ENCODE data around the gene THBS4. TPM values are rescaled to one million over a fixed set of nuclear protein-coding genes. Genes with fewer than 3 reads are reported as not detected.

THBS4 gene
- polyA plus RNA-seq, 3 donors, result 0.03 TPM; not detected in 2

GRCh38 chr5:80116465-80116864, 81.3 kb downstream of the THBS4 start:
- H3K27ac Mint-ChIP-seq, result peak overlapping the region in 1 of 7 donors; percentile 64
- no peak for TF ChIP-seq CTCF (IDR thresholded peaks at IDR 0.05)
- H3K9me3 Mint-ChIP-seq, result peaks cover 9 to 27% (median 22%) of the 10 kb centered on the region in 7 donors
- Histone ChIP-seq H3K79me2 (ENCODE audit: insufficient read depth, low read length) (no peaks in the 10 kb centered on the region), H3K27ac (ENCODE audit: low read depth in 1 of 2, low read length in 2 of 2) (no peak overlapping the region), H3K9me3 (replicated peaks in 1 of 2; ENCODE audit: control insufficient read depth in 1 of 2, insufficient read depth in 1 of 2, low read length in 2 of 2) (peaks cover 0 to 15% of the 10 kb centered on the region in 2 donors), H2AFZ (ENCODE audit: insufficient read depth, low read depth, low read length, poor library complexity, severe bottlenecking) (no peak overlapping the region), H3K36me3 (replicated peaks in 1 of 2; ENCODE audit: control insufficient read depth in 1 of 2, insufficient read depth in 2 of 2, low read length in 2 of 2) (no peaks in the 10 kb centered on the region), H3K9ac (ENCODE audit: insufficient read depth, low read length, poor library complexity, severe bottlenecking) (no peak overlapping the region), H3K4me1 (ENCODE audit: control insufficient read depth in 1 of 2, insufficient read depth in 2 of 2, low read length in 2 of 2) (peaks cover 0 to 6% of the 10 kb centered on the region in 2 donors), H4K20me1 (ENCODE audit: insufficient read depth, low read length) (no peaks in the 10 kb centered on the region), H3K4me3 (replicated peaks in 1 of 3; ENCODE audit: low read depth in 2 of 3, low read length in 3 of 3) (no peak overlapping the region), H3K27me3 (ENCODE audit: control insufficient read depth in 2 of 2, insufficient read depth in 2 of 2, low read length in 2 of 2) (no peaks in the 10 kb centered on the region), H3K4me2 (replicated peaks; ENCODE audit: extremely low read depth, low read length, poor library complexity, severe bottlenecking) (no peak overlapping the region)
- intact Hi-C loops (cut with micrococcal nuclease), result no loop called here
- WGBS (ENCODE audit: insufficient coverage), result 100% methylated on average over 3 of the region's 4 CpGs
- H3K36me3 Mint-ChIP-seq, result peaks cover 12 to 15% of the 10 kb centered on the region in 2 donors
- no peak overlapping the region for H3K4me3 Mint-ChIP-seq
- DNase-seq, result no peak
- peaks cover 10% of the 10 kb centered on the region for H3K4me1 Mint-ChIP-seq
- H3K27me3 Mint-ChIP-seq (ENCODE audit: low read depth in 3 of 3), result no peaks in the 10 kb centered on the region

- H3K9me3 Mint-ChIP-seq, result peaks cover 9 to 28% (median 22%) of the 10 kb centered on the region in 7 donors
- no peaks in the 10 kb centered on the region for H3K36me3 ChIP-seq (replicated peaks in 1 of 2; ENCODE audit: control insufficient read depth in 1 of 2, insufficient read depth in 2 of 2, low read length in 2 of 2)
- no peak overlapping the region for H2AFZ ChIP-seq (ENCODE audit: insufficient read depth, low read depth, low read length, poor library complexity, severe bottlenecking)
- H3K4me2 ChIP-seq (replicated peaks; ENCODE audit: extremely low read depth, low read length, poor library complexity, severe bottlenecking), result no peak overlapping the region
- H3K4me1 ChIP-seq (ENCODE audit: control insufficient read depth in 1 of 2, insufficient read depth in 2 of 2, low read length in 2 of 2), result peaks cover 10 to 15% of the 10 kb centered on the region in 2 donors
- H3K4me1 Mint-ChIP-seq, result peaks cover 19% of the 10 kb centered on the region
- no peak for DNase-seq
- H4K20me1 ChIP-seq (ENCODE audit: insufficient read depth, low read length), result no peaks in the 10 kb centered on the region
- no peak overlapping the region for H3K4me3 ChIP-seq (replicated peaks in 1 of 3; ENCODE audit: low read depth in 2 of 3, low read length in 3 of 3)
- H3K27me3 Mint-ChIP-seq (ENCODE audit: low read depth in 3 of 3), result no peaks in the 10 kb centered on the region
- intact Hi-C loops (cut with micrococcal nuclease), result no loop called here
- no peaks in the 10 kb centered on the region for H3K27me3 ChIP-seq (ENCODE audit: control insufficient read depth in 2 of 2, insufficient read depth in 2 of 2, low read length in 2 of 2)
- no peak for TF ChIP-seq CTCF (IDR thresholded peaks at IDR 0.05)
- peak overlapping the region in 1 of 7 donors; percentile 47 for H3K27ac Mint-ChIP-seq
- peaks cover 12 to 19% of the 10 kb centered on the region in 2 donors for H3K36me3 Mint-ChIP-seq
- H3K27ac ChIP-seq (ENCODE audit: low read depth in 1 of 2, low read length in 2 of 2), result no peak overlapping the region
- no peak overlapping the region for H3K9ac ChIP-seq (ENCODE audit: insufficient read depth, low read length, poor library complexity, severe bottlenecking)
- peaks cover 0 to 15% of the 10 kb centered on the region in 2 donors for H3K9me3 ChIP-seq (replicated peaks in 1 of 2; ENCODE audit: control insufficient read depth in 1 of 2, insufficient read depth in 1 of 2, low read length in 2 of 2)
- H3K79me2 ChIP-seq (ENCODE audit: insufficient read depth, low read length), result no peaks in the 10 kb centered on the region
- H3K4me3 Mint-ChIP-seq, result no peak overlapping the region
These were observed 82.3 kb downstream of the THBS4 start for GRCh38 chr5:80117446-80117845.

Measured in CD14-positive monocyte (primary cell).